HCT116 (cell line): ENCODE results near the gene KRTAP5-4.

Experiments used
- EGR1 ChIP-seq: IDR thresholded peaks from 2 replicates; pipeline ENCODE4 v1.6.1; 2012; ENCODE audit warnings: low read depth
- JUND ChIP-seq: IDR thresholded peaks from 2 replicates; pipeline ENCODE4 v1.6.1; 2012
- POLR2A ChIP-seq: IDR thresholded peaks from 2 replicates; pipeline ENCODE4 v1.7.0; 2011; ENCODE audit warnings: borderline replicate concordance; ENCODE audit not compliant: insufficient read depth, insufficient read length; ENCODE audit errors: extremely low read depth
- RAD21 ChIP-seq: IDR thresholded peaks from 2 replicates; pipeline ENCODE4 v1.6.1; 2012; ENCODE audit warnings: low read depth, mild to moderate bottlenecking
- SRF ChIP-seq: IDR thresholded peaks from 2 replicates; pipeline ENCODE4 v1.6.1; 2012; ENCODE audit warnings: low read depth
- ZFX ChIP-seq: fragments of 450-650 bp; IDR thresholded peaks from 2 replicates; pipeline ENCODE4 v1.6.1; 2017
- TF ChIP-seq, protein P1 (sequence below): IDR thresholded peaks from 2 replicates; pipeline ENCODE4 v1.6.1; 2011; ENCODE audit warnings: mild to moderate bottlenecking, low read length, moderate library complexity; ENCODE audit not compliant: insufficient replicate concordance; ENCODE audit errors: extremely low read depth
- TF ChIP-seq, protein P2 (sequence below), 3 experiments: fragments of 200-600 bp in 1 of 3; sonication (generic) in 1 of 3; IDR thresholded peaks in 2 of 3; conservative IDR thresholded peaks in 1 of 3; 2 replicates each; pipeline ENCODE4 v1.5.1; 2012 to 2017; ENCODE audit warnings: low read depth in 2 of 3, low read length in 2 of 3, antibody characterized with exemption in 1 of 3, borderline replicate concordance in 1 of 3, control low read depth in 1 of 3, mild to moderate bottlenecking in 1 of 3, mixed read lengths in 1 of 3, mixed run types in 1 of 3, moderate library complexity in 1 of 3; ENCODE audit not compliant: insufficient read depth in 1 of 3

DNA sequence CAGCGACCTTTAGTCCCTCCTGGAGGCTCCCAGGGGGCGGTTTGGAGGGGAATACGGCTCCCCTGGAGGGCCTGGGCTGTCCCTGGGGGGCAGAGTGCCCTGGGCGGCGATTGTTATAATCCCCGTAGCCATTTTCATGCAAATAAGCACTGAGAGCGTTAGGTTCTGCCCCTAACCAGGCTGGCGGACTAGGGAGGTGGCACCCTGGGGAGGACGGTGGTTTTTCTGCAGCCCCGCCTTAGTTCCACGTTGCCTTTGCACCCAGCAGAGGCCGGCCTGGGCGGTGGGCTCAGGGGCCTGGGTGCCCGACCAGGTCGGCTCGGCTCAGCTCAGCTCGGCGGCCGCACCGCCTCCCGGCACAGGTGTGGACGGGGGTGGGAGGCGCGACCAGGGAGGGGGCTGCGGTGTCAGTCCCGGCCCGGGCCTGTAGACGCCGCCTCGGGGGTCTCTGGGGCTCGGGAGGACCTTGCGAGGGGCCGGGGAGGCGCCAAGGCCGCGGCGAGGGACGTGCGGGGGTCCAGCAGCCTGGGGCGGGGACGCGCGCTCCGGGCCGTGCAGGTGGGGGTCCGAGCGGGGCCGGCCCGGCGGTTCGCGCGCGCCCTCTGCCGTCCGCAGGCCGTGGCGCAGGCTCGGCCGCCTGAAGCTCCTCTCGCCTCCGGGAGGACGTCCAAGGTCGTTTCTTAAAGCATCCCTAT lies 47.6 kb downstream of the KRTAP5-4 start:
- TF ChIP-seq, protein P1, sequence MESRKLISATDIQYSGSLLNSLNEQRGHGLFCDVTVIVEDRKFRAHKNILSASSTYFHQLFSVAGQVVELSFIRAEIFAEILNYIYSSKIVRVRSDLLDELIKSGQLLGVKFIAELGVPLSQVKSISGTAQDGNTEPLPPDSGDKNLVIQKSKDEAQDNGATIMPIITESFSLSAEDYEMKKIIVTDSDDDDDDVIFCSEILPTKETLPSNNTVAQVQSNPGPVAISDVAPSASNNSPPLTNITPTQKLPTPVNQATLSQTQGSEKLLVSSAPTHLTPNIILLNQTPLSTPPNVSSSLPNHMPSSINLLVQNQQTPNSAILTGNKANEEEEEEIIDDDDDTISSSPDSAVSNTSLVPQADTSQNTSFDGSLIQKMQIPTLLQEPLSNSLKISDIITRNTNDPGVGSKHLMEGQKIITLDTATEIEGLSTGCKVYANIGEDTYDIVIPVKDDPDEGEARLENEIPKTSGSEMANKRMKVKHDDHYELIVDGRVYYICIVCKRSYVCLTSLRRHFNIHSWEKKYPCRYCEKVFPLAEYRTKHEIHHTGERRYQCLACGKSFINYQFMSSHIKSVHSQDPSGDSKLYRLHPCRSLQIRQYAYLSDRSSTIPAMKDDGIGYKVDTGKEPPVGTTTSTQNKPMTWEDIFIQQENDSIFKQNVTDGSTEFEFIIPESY = no peak
- TF ChIP-seq EGR1 (no peak), JUND (no peak), POLR2A (no peak), RAD21 (no peak; the same call in 1 of the 2 replicates), SRF (no peak), ZFX (no peak)
- TF ChIP-seq, protein P2, sequence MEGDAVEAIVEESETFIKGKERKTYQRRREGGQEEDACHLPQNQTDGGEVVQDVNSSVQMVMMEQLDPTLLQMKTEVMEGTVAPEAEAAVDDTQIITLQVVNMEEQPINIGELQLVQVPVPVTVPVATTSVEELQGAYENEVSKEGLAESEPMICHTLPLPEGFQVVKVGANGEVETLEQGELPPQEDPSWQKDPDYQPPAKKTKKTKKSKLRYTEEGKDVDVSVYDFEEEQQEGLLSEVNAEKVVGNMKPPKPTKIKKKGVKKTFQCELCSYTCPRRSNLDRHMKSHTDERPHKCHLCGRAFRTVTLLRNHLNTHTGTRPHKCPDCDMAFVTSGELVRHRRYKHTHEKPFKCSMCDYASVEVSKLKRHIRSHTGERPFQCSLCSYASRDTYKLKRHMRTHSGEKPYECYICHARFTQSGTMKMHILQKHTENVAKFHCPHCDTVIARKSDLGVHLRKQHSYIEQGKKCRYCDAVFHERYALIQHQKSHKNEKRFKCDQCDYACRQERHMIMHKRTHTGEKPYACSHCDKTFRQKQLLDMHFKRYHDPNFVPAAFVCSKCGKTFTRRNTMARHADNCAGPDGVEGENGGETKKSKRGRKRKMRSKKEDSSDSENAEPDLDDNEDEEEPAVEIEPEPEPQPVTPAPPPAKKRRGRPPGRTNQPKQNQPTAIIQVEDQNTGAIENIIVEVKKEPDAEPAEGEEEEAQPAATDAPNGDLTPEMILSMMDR (IDR thresholded peaks at IDR 0.05 in 2 of 3, conservative IDR thresholded peaks at IDR 0.05 in 1 of 3; ENCODE audit: borderline replicate concordance in 1 of 3, insufficient read depth in 1 of 3, low read depth in 2 of 3, low read length in 2 of 3) = peak in 2 of 3 experiments; percentile 62 to 74; a peak in 5 of 6 replicates
